Cortex of kidney (tissue), 1 donor: ENCODE data around the gene USP47.

Source experiments
- DNase-seq: peaks from one replicate; lab custom pipeline; 2025; lab: John Stamatoyannopoulos, UW

Gene USP47

GRCh38 chr11:11942668-11943067 lies 100.9 kb downstream of the USP47 start:
- DNase-seq, result no peak

GRCh38 chr11:11944444-11944843 lies 102.7 kb downstream of the USP47 start:
- no peak for DNase-seq

- DNase-seq, result no peak
Measured at GRCh38 chr11:11946180-11946579, 104.4 kb downstream of the USP47 start.

GRCh38 chr11:11946878-11947277 lies 105.1 kb downstream of the USP47 start:
- no peak for DNase-seq

- no peak for DNase-seq
Measured at GRCh38 chr11:11947825-11948224, 106.1 kb downstream of the USP47 start.

- no peak for DNase-seq
Measured at GRCh38 chr11:11948242-11948947, 106.6 kb downstream of the USP47 start.

- no peak for DNase-seq
Measured at GRCh38 chr11:11949482-11949881, 107.7 kb downstream of the USP47 start.

- DNase-seq, result no peak
Measured at GRCh38 chr11:11952036-11952435, 110.3 kb downstream of the USP47 start.

- DNase-seq, result no peak
Measured at GRCh38 chr11:11956006-11956405, 114.2 kb downstream of the USP47 start.

- no peak for DNase-seq
Measured at GRCh38 chr11:11958403-11959231, 116.8 kb downstream of the USP47 start.

- DNase-seq, result no peak
Measured at GRCh38 chr11:11959601-11960000, 117.8 kb downstream of the USP47 start.

GRCh38 chr11:11960687-11961086 lies 118.9 kb downstream of the USP47 start:
- no peak for DNase-seq

- DNase-seq, result no peak
Measured at GRCh38 chr11:11961399-11962028, 119.7 kb downstream of the USP47 start.

GRCh38 chr11:11963067-11963466 lies 121.3 kb downstream of the USP47 start:
- DNase-seq, result no peak

- DNase-seq, result no peak
Measured at GRCh38 chr11:11963842-11964773, 122.3 kb downstream of the USP47 start.

GRCh38 chr11:11964774-11965150 lies 123.0 kb downstream of the USP47 start:
- DNase-seq, result no peak

- DNase-seq, result no peak
Measured at GRCh38 chr11:11965192-11965591, 123.4 kb downstream of the USP47 start.

GRCh38 chr11:11965656-11966353 lies 124.0 kb downstream of the USP47 start:
- no peak for DNase-seq

GRCh38 chr11:11966354-11966741 lies 124.6 kb downstream of the USP47 start:
- DNase-seq, result no peak

GRCh38 chr11:11966826-11967668 lies 125.3 kb downstream of the USP47 start:
- DNase-seq, result no peak
